Breast epithelium (tissue), 3 donors: Measurements from ENCODE around the gene ROPN1L.

Source experiments
- CTCF ChIP-seq, 3 donors: fragments of 450-650 bp; IDR thresholded peaks; one replicate each; pipeline ENCODE4 v1.5.1; 2016 to 2017; ENCODE audit warnings: antibody characterized with exemption in 3 of 3, mild to moderate bottlenecking in 3 of 3, moderate library complexity in 3 of 3
- POLR2A ChIP-seq: fragments of 450-650 bp; IDR thresholded peaks from one replicate; pipeline ENCODE4 v1.6.1; 2016; ENCODE audit warnings: antibody characterized with exemption, mild to moderate bottlenecking, moderate library complexity
- POLR2AphosphoS5 ChIP-seq, 3 donors: sonication (generic); formaldehyde crosslinking; IDR thresholded peaks; one replicate each; pipeline ENCODE4 v1.6.1; 2017; ENCODE audit warnings: antibody characterized with exemption in 3 of 3

DNA sequence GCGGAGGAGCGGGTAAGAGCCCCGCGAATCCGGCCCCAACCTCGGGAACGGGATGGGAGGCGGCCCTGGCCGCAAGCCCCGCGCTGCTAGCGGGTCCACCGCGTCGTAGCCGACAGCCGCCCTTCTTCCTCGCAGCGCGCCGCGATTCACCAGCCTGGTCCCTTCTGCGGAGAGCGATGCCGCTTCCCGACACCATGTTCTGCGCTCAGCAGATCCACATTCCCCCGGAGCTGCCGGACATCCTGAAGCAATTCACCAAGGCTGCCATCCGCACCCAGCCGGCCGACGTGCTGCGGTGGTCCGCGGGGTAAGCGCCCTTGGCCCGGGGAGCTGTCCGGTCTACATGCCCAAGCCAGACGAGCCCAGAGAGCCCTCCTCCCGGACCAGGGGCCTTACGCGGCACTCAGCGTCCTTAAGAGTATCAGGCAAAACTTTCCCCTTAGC lies 335 bp downstream of the ROPN1L start:
- TF ChIP-seq CTCF (IDR thresholded peaks at IDR 0.05) (no peak), POLR2AphosphoS5 (IDR thresholded peaks at IDR 0.05) (no peak), POLR2A (no peak)
